Hepatocyte (in vitro differentiated cells): ENCODE measurements around the gene ULK4. TPM values are rescaled to one million over a fixed set of nuclear protein-coding genes. Genes with fewer than 3 reads are reported as not detected.
A peak's percentile ranks its signal among the peaks of the same experiment; 100 is the strongest.

ENCODE experiments used
- DNase-seq: peaks from one replicate; pipeline ENCODE4 v3.0.0-alpha.2; 2016; ENCODE audit warnings: low spot score
- H2AFZ ChIP-seq: fragments of 200-600 bp; sonication (generic); 2 replicates; pipeline ENCODE4 v1.6.0; 2016; ENCODE audit warnings: antibody characterized with exemption, mild to moderate bottlenecking
- H3K27ac ChIP-seq: fragments of 200-600 bp; sonication (generic); 2 replicates; pipeline ENCODE4 v1.5.1; 2016; ENCODE audit warnings: mild to moderate bottlenecking
- H3K27me3 ChIP-seq: fragments of 200-600 bp; sonication (generic); 2 replicates; pipeline ENCODE4 v1.6.1; 2016
- H3K36me3 ChIP-seq: fragments of 200-600 bp; sonication (generic); replicated peaks from 2 replicates; pipeline ENCODE4 v1.5.1; 2016; ENCODE audit warnings: low read depth; ENCODE audit not compliant: insufficient read depth
- H3K4me1 ChIP-seq: fragments of 200-600 bp; sonication (generic); 2 replicates; pipeline ENCODE4 v1.5.1; 2016; ENCODE audit warnings: mild to moderate bottlenecking, moderate library complexity; ENCODE audit not compliant: insufficient read depth
- H3K4me2 ChIP-seq: fragments of 200-600 bp; sonication (generic); 2 replicates; pipeline ENCODE4 v1.6.0; 2016
- H3K4me3 ChIP-seq: fragments of 200-600 bp; sonication (generic); 2 replicates; pipeline ENCODE4 v1.5.1; 2016; ENCODE audit warnings: mild to moderate bottlenecking
- H3K79me2 ChIP-seq: fragments of 200-600 bp; sonication (generic); 2 replicates; pipeline ENCODE4 v1.6.0; 2017; ENCODE audit warnings: mild to moderate bottlenecking
- H3K9me2 ChIP-seq: fragments of 200-600 bp; sonication (generic); replicated peaks from 2 replicates; pipeline ENCODE4 v1.6.0; 2017; ENCODE audit warnings: mild to moderate bottlenecking; ENCODE audit not compliant: insufficient read depth
- H3K9me3 ChIP-seq: fragments of 200-600 bp; sonication (generic); 2 replicates; pipeline ENCODE4 v1.5.1; 2016; ENCODE audit warnings: low read depth, mild to moderate bottlenecking
- H4K20me1 ChIP-seq: fragments of 200-600 bp; sonication (generic); 2 replicates; pipeline ENCODE4 v1.6.0; 2016; ENCODE audit warnings: mild to moderate bottlenecking; ENCODE audit not compliant: insufficient read depth, poor library complexity, severe bottlenecking
- EZH2 ChIP-seq: fragments of 200-600 bp; sonication (generic); IDR thresholded peaks from 2 replicates; pipeline ENCODE4 v1.6.1; 2016; ENCODE audit warnings: antibody characterized with exemption, mild to moderate bottlenecking, borderline replicate concordance
- EZH2phosphoT487 ChIP-seq: fragments of 200-600 bp; sonication (generic); IDR thresholded peaks from one replicate; pipeline ENCODE4 v1.6.1; 2018; ENCODE audit warnings: antibody characterized with exemption, mild to moderate bottlenecking, low read depth, moderate library complexity; ENCODE audit not compliant: unreplicated experiment, severe bottlenecking
- WGBS: methylation state at CpG from one replicate; pipeline ENCODE4 v1.1.6; 2016; ENCODE audit warnings: low lambda C conversion rate; ENCODE audit errors: missing lambda C conversion rate; 5-methylcytosine and 5-hydroxymethylcytosine counted together
- polyA plus RNA-seq: library from polyadenylated mRNA; unstranded; fragments of >200 nt; fragmentation: Nextera tagmentation; extraction: Ambion mirVana; gene quantifications from 2 replicates; pipeline ENCODE4 v1.2.1, GENCODE V29; 2016
- total RNA-seq: library from RNA; depleted of rRNA; stranded (reverse); fragments of >200 nt; gene quantifications from 2 replicates; pipeline ENCODE4 v1.2.3, GENCODE V29; 2014
- TF ChIP-seq, protein P1 (sequence below): fragments of 200-600 bp; sonication (generic); IDR thresholded peaks from 2 replicates; pipeline ENCODE4 v1.5.1; 2016; ENCODE audit warnings: antibody characterized with exemption, mild to moderate bottlenecking; ENCODE audit not compliant: poor library complexity

Gene ULK4
- total and polyA plus RNA-seq, 2 experiments from 2014 or later: 3.8 to 9.1 TPM

GRCh38 chr3:41244620-41245336 is 717.1 kb downstream of the ULK4 start:
- H3K36me3 ChIP-seq: no peaks in the 10 kb centered on the region
- no peak for TF ChIP-seq EZH2
- TF ChIP-seq, protein P1, sequence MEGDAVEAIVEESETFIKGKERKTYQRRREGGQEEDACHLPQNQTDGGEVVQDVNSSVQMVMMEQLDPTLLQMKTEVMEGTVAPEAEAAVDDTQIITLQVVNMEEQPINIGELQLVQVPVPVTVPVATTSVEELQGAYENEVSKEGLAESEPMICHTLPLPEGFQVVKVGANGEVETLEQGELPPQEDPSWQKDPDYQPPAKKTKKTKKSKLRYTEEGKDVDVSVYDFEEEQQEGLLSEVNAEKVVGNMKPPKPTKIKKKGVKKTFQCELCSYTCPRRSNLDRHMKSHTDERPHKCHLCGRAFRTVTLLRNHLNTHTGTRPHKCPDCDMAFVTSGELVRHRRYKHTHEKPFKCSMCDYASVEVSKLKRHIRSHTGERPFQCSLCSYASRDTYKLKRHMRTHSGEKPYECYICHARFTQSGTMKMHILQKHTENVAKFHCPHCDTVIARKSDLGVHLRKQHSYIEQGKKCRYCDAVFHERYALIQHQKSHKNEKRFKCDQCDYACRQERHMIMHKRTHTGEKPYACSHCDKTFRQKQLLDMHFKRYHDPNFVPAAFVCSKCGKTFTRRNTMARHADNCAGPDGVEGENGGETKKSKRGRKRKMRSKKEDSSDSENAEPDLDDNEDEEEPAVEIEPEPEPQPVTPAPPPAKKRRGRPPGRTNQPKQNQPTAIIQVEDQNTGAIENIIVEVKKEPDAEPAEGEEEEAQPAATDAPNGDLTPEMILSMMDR: no peak
- no peak for TF ChIP-seq EZH2phosphoT487

DNA sequence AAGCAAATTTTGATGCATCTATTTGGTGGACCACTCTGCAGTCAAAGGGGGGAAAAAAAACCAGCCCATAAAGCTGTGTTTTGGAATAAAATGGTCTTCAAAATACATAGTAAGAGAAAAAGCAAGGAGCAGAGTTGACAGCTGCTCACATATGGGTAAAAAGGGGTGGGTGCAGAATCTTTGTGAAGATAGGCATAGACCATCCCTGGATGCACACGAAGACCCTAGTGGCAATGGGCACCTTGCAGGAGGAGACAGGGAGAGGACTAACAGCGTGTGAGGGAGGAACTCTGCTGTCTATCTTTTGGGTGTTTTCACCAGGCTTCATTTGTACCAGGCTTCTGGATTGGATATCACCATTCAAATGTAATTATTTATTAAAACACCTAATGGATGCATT is 718.7 kb downstream of the ULK4 start:
- Histone ChIP-seq H3K27ac (no peak overlapping the region), H3K36me3 (no peaks in the 10 kb centered on the region), H3K9me3 (no peaks in the 10 kb centered on the region), H3K79me2 (peaks cover 6% of the 10 kb centered on the region), H3K4me3 (no peak overlapping the region), H3K9me2 (no peaks in the 10 kb centered on the region), H4K20me1 (no peaks in the 10 kb centered on the region), H3K4me1 (no peaks in the 10 kb centered on the region), H3K4me2 (no peak overlapping the region), H3K27me3 (no peaks in the 10 kb centered on the region), H2AFZ (no peak overlapping the region)
- TF ChIP-seq EZH2phosphoT487: no peak
- no peak for TF ChIP-seq EZH2
- TF ChIP-seq, protein P1: no peak
- 50% methylated on average over 2 of the region's 2 CpGs for whole genome bisulfite sequencing
- DNase-seq: no peak

More at GRCh38 chr3:41244620-41245336, 717.1 kb downstream of the ULK4 start:
- H3K4me3 ChIP-seq: no peak overlapping the region
- no peaks in the 10 kb centered on the region for H3K9me3 ChIP-seq
- no peaks in the 10 kb centered on the region for H3K79me2 ChIP-seq
- no peaks in the 10 kb centered on the region for H3K9me2 ChIP-seq
- no peaks in the 10 kb centered on the region for H4K20me1 ChIP-seq
- WGBS: 77% methylated on average over 6 of the region's 6 CpGs
- no peak overlapping the region for H3K4me2 ChIP-seq
- no peak overlapping the region for H2AFZ ChIP-seq
- no peaks in the 10 kb centered on the region for H3K27me3 ChIP-seq
- H3K4me1 ChIP-seq: no peaks in the 10 kb centered on the region
- DNase-seq: no peak
- no peak overlapping the region for H3K27ac ChIP-seq

- WGBS: 91% methylated on average over 7 of the region's 7 CpGs
- Histone ChIP-seq H3K79me2 (peaks cover 17% of the 10 kb centered on the region), H2AFZ (no peak overlapping the region), H3K27ac (peak overlapping the region; percentile 11), H3K4me2 (no peak overlapping the region), H3K27me3 (no peaks in the 10 kb centered on the region), H3K9me2 (no peaks in the 10 kb centered on the region), H3K4me3 (no peak overlapping the region), H3K9me3 (no peaks in the 10 kb centered on the region), H3K36me3 (peaks cover 6% of the 10 kb centered on the region), H4K20me1 (no peaks in the 10 kb centered on the region), H3K4me1 (no peaks in the 10 kb centered on the region)
- TF ChIP-seq EZH2phosphoT487 (no peak), EZH2 (no peak)
- TF ChIP-seq, protein P1: no peak
- DNase-seq: no peak
These were observed 719.9 kb downstream of the ULK4 start for GRCh38 chr3:41241800-41242571.
